GM12892 (cell line): Measurements from ENCODE around the gene ULK4.

ENCODE experiments used
- POLR2A ChIP-seq: IDR thresholded peaks from 2 replicates; pipeline ENCODE4 v1.6.1; 2011; ENCODE audit warnings: low read depth, low read length, control low read depth
- POLR2AphosphoS5 ChIP-seq: IDR thresholded peaks from 2 replicates; pipeline ENCODE4 v1.6.1; 2011; ENCODE audit warnings: low read depth, low read length, control low read depth
- TAF1 ChIP-seq: IDR thresholded peaks from 2 replicates; pipeline ENCODE4 v1.6.1; 2011; ENCODE audit warnings: low read depth, mild to moderate bottlenecking, control low read depth, low read length, borderline replicate concordance

DNA sequence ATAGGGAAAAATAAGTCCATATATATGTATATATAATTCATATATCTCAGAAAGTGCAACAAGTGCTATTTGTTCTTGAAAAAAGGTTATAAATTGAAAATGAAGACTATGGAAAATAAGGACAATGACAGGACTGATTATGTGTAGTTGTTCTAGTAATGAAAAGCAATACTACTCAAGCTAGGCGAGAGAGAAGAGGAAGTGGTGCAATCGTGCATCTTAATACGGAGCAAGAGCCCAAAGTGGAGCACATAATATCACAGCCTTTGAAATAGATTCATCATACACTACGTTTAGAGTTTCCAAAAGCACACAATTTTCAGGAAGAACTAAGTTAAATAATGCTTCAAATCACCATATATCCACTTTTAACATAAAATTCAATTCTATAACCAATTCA lies 87.9 kb downstream of the ULK4 start:
- TF ChIP-seq POLR2A (no peak), POLR2AphosphoS5 (no peak), TAF1 (no peak)
